A549 treated with AZD2906 at 1 μM for 4 hours (cell line): ENCODE data around the gene MRPL12. TPM values are rescaled to one million over a fixed set of nuclear protein-coding genes. Genes with fewer than 3 reads are reported as not detected.

Experiments
- total RNA-seq: library from RNA; stranded (reverse); fragments of 200-300 nt; extraction: Qiagen RNA extraction; gene quantifications from 5 replicates; pipeline ENCODE4 v1.2.3, GENCODE V29; 2022

The MRPL12 gene
- 223 to 334 TPM (median 303 TPM) in 5 replicates for total RNA-seq

DNA sequence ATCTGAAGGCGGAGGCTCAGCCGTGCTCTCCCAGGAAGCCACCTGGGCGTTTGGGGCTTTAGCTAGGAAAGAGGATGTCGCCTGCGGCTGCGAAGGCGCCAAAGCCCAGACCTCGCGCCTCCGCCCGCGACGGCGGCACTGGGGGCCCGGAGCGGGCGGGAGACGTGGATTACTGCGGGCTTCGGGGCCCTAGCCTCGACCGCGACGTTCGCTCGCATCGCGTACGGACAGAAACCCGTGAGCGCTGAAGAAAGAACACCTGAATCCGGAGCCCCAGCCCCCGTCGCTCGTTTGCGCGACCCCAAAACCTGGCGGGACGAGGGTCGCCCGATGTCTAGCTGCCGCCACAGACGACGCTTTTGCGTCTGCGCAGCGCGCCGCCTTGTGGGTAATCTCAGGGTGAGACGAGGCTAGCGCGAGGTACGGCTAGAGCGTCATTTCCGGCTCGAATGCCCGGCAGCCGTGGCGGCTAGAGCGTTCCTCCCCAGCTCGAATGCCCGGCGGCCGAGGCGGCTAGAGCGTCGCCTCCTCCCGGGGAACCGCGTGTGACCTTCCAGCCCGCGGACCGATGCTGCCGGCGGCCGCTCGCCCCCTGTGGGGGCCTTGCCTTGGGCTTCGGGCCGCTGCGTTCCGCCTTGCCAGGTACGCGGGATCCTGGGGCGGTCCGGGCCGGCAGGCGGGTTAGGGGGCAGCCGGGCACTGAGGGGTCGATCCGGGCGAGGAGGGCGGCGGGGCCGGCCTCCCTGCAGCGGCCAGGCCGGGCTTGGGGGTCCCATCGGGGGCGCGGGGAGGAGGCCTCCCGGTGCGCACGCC is at the start of gene MRPL12:
Gene MRPL12, plus strand, starts transcription at position 434 of the 813 bp plus-strand sequence. Its CDS starts 135 bp downstream, at position 569.

DNA sequence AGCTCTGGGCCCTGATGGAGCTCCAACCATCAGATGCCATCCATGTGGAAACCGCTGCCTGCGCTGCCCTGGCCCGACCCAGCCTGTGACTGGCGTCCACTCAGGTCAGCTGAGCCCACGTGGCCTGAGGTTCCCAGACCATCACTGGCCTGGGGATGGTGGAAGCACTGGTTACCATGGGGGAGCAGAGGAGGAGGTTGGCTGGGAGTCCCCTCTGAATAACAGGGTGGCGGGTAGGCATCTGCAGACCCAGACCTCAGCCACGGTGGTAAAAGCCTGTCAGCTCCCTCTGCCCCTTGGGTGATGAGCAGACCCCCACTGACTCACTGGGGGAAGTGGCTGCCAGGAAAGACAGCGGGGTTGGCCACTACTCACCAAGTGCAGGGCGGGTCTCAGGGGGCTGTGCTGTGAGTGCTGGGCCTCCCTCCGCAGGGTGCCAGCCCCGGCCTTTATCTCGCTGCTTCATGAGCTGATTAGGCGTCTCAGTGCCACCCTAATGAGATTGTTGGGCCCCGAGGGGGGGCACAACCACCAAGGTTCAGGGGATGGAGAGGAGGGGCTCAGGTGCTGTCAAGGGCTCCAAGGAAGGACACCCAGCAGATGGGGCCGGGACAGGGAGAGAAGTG is 46.9 kb upstream of the MRPL12 start, which contains the start of gene PDE6G:
Gene PDE6G, minus strand, starts transcription at position 425 of the 626 bp plus-strand sequence. CDS start 3,237 bp downstream, outside the sequence.

DNA sequence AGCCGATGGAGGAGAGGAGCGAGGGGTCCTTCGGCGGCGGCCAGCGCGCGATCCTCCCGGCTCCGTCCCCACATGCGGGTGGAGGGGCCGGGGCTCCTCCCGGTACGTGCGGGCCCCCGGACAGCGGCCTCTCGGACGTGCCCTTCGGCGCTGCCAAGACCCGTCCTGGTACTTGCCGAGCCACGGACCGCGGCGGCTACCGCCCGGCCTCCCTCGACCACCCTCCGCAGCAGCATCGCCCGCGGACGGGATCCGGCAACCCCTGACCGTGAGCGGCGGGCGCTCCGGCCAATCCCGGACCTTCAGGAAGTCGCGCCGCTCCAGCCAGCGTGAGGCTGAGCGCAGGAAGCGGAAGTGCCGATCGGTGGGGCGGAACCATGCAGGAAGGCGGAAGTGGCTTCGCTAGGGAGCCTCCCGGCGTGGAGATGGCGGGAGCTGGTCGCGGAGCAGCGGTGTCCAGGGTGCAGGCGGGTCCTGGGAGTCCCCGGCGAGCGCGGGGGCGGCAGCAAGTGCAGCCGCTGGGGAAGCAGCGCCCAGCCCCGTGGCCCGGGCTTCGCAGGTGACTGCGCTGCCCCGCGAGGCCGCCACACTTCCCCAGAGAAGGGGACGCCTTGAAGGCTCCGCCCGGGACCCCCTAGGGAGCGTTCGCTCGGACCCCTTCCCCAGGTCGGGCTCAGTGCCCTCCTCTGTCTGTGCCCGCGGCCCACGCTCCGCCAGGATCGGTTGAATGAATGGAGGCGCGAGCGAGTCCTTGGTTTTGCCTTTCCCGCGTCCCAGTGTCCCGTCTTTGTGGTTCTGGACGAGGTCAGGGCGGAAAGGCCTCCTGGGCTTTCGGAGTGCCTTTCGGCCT is 36.6 kb upstream of the MRPL12 start, which contains the start of the genes CCDC137 and OXLD1:
Gene CCDC137, plus strand, starts transcription at position 396 of the 850 bp plus-strand sequence. Its CDS starts 30 bp downstream, at position 426.
Gene OXLD1, minus strand, starts transcription at position 264 of the 850 bp plus-strand sequence. Its CDS starts 28 bp downstream, at position 236.

DNA sequence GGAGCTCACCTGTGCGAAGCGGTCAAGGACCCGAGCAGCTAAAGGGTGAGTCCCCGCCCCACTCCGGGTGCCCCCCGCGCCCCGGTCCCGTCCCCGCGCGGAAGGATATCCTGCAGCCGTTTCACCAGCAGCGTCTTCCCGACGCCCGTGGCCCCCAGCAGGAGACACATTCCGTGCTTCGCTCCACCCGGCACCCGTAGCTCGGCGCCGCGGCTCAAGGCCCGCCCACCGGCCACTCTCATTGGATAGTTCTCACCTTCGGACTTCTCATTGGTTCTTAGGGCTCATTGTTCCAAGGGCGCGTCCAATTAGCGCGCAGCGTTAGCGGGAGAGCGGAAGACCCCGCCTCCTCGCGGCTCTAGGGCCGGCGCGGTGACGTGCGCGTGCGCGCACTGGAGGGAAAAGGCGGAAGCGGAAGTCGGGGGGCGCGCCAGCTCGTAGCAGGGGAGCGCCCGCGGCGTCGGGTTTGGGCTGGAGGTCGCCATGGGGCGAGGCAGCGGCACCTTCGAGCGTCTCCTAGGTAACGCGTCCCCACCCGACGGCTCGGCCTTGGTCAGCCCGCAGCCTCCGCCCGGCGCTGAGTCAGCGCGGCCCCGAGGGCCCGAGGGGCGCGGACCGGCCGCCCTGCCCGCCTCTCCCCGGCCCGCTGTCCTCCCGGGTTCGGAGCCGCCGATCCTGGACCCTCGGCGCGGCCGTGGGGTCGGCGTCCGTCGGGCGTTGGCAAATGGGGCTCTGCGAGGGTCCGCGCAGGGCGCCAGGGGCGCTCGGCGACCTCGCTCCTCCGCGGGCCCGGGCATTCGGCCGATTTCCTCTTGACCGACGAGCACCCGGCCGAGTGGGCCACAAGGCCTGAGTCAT is 19.4 kb upstream of the MRPL12 start, which contains the start of the genes ARL16 and HGS:
Gene ARL16, minus strand, starts transcription at position 214 of the 858 bp plus-strand sequence. Its CDS starts 44 bp downstream, at position 170.
Gene HGS, plus strand, starts transcription at position 428 of the 858 bp plus-strand sequence. Its CDS starts 56 bp downstream, at position 484.

DNA sequence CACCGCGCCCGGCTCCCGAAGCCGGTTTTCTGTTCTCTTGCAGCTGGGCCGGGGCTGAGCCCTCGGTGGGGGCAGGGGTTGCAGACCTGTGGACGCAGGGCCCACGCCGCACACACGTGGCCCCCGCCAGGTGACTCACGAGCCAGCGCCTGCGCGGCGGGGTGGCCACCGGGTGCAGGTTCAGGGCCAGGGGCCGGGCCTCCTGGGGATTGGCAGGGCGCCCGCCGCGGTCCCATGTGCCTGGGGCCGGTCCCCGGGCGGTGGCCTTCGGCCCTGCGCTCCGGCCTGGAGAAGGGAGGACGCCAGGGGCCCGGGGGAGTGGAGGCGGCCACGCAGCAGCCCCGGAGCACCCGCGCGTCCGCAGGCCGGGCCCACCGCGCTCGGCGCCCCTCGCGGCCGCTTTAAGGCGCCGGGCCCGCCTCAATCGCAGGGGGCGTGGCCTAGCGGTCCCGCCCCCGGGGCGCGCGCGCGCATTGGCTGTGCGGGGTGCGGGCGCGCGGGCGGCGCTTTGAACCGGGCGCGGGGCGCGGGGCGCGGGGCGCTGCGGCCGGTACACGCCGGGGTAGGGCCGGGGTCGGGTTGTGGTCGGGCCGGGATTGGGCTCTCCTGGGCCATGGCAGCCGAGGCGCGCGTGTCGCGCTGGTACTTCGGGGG is 8.8 kb downstream of the MRPL12 start, which contains the start of gene SLC25A10:
Gene SLC25A10, plus strand, starts transcription at position 471 of the 654 bp plus-strand sequence. Its CDS starts 143 bp downstream, at position 614.

Other genes with a start within 250 kb of the MRPL12 start
- gene ACTG1, start 190.6 kb upstream of the MRPL12 start, total RNA-seq, result 4,866 to 7,505 TPM (median 5,499 TPM) in 5 replicates
- gene FSCN2, start 175.0 kb upstream of the MRPL12 start, total RNA-seq, result 0.86 to 1.6 TPM (median 1.3 TPM) in 5 replicates
- gene FAAP100, start 151.0 kb upstream of the MRPL12 start, total RNA-seq, result 18.3 to 26.8 TPM (median 23.8 TPM) in 5 replicates
- 89.6 to 96.7 TPM (median 94.0 TPM) in 5 replicates for gene NPLOC4, start 66.3 kb upstream of the MRPL12 start, total RNA-seq
- gene TSPAN10, start 66.2 kb upstream of the MRPL12 start, total RNA-seq, result 3.5 to 5.8 TPM (median 5.0 TPM) in 5 replicates
- 1.5 to 2.8 TPM (median 2.4 TPM) in 5 replicates for gene PDE6G, start 46.8 kb upstream of the MRPL12 start, total RNA-seq
- 31.9 to 66.1 TPM (median 60.6 TPM) in 5 replicates for gene OXLD1, start 36.8 kb upstream of the MRPL12 start, total RNA-seq
- 58.3 to 69.6 TPM (median 60.1 TPM) in 5 replicates for gene CCDC137, start 36.6 kb upstream of the MRPL12 start, total RNA-seq
- 44.8 to 49.2 TPM (median 48.3 TPM) in 5 replicates for gene ARL16, start 19.6 kb upstream of the MRPL12 start, total RNA-seq
- 127 to 207 TPM (median 193 TPM) in 5 replicates for gene HGS, start 19.4 kb upstream of the MRPL12 start, total RNA-seq
- 26.6 to 46.9 TPM (median 43.3 TPM) in 5 replicates for gene SLC25A10, start 8.9 kb downstream of the MRPL12 start, total RNA-seq
- 0.14 to 0.55 TPM (median 0.34 TPM) in 5 replicates for gene GCGR, start 100.8 kb downstream of the MRPL12 start, total RNA-seq
- gene MCRIP1, start 129.9 kb downstream of the MRPL12 start, total RNA-seq, result 79.5 to 107 TPM (median 101 TPM) in 5 replicates
- 0.08 to 0.35 TPM (median 0.18 TPM) in 5 replicates for gene PPP1R27, start 131.7 kb downstream of the MRPL12 start, total RNA-seq
- 673 to 727 TPM (median 692 TPM) in 5 replicates for gene P4HB, start 157.2 kb downstream of the MRPL12 start, total RNA-seq
- 592 to 701 TPM (median 654 TPM) in 5 replicates for gene ARHGDIA, start 168.0 kb downstream of the MRPL12 start, total RNA-seq
- 167 to 248 TPM (median 232 TPM) in 5 replicates for gene ALYREF, start 188.2 kb downstream of the MRPL12 start, total RNA-seq
- gene ANAPC11, start 188.4 kb downstream of the MRPL12 start, total RNA-seq, result 185 to 310 TPM (median 289 TPM) in 5 replicates
- gene NPB, start 198.9 kb downstream of the MRPL12 start, total RNA-seq, result 0.33 to 0.67 TPM (median 0.49 TPM) in 5 replicates
- gene PCYT2, start 208.0 kb downstream of the MRPL12 start, total RNA-seq, result 14.1 to 18.1 TPM (median 16.6 TPM) in 5 replicates
- 27.2 to 45.6 TPM (median 41.6 TPM) in 5 replicates for gene SIRT7, start 214.8 kb downstream of the MRPL12 start, total RNA-seq
- 23.3 to 32.3 TPM (median 28.5 TPM) in 5 replicates for gene MAFG, start 224.4 kb downstream of the MRPL12 start, total RNA-seq
- 68.3 to 88.4 TPM (median 85.4 TPM) in 5 replicates for gene PYCR1, start 233.9 kb downstream of the MRPL12 start, total RNA-seq
- gene MYADML2, start 243.9 kb downstream of the MRPL12 start, total RNA-seq, result not detected in 5 replicates